GM18870 (cell line): ENCODE data around the gene NKD1.

Experiments
- ATAC-seq: cut with Tn5 transposase; IDR thresholded peaks from one replicate; pipeline ENCODE4 v1.9.1; 2021; ENCODE audit warnings: moderate library complexity; ENCODE audit not compliant: unreplicated experiment

The NKD1 gene

DNA sequence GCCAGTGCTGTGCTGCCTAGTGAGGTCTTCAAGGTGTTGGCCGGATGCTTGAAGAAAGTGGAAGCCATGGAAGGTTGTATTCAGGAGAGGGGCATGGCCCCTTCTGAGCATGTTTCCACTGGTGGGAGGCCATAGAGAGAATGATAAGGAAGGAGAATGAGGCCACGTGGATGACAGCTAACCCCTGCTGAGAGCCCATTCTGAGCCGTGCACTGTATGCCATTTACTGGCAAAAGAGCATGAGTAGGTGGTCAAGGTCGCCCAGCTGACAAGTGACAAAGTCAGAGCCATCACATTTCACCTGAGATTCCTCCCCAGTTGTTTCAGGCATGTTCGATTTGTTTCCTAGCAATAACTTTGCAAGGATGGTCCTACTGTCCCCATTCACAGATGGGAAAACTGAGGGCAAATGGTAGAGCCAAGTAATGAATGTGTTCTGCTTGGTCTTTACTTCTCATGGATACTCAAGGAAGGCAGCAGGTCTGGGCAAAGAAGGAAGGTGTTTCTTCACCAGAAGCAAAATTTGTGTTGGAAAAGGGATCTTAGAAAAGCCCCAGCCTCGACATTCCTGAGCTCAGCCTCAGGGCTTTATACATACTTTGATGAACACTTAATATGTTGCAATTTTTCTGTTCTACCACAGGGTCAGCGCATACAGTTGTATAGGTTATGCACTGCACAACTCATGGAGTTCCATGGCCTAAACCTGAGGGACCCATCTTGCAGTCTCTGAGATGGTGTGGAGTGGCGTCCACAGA lies 10.5 kb upstream of the NKD1 start:
- ATAC-seq: no peak

DNA sequence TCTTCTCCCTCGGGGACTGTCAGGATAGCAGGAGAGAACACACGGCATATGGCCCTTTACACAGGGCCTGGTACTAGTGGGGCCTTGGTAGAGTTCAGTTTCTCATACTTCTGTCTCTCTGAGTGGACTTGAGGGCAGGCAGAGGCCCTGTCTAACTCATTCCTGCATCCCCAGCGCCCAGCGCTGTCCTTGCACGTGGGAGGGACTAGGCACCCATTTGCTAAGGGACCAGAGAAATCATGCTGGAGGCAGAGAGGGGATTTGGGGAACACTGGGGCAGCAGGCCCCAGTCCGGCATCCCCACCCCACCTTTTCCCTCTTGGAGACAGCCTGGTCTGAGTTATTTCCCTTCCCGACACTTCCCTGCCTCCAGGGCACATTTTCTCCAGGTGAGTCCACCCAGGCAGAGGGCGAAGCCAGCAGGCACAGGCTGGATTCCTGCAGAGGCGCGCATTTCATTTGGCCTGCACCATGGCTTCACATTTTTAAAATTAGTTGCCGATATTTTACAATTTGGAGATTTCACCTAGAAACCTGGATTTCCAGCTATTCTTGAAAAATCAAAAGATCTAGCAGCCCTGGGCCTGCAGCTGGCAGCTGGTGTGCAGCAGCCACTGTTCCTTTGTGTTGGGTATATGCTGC lies 9.7 kb upstream of the NKD1 start:
- ATAC-seq: no peak

DNA sequence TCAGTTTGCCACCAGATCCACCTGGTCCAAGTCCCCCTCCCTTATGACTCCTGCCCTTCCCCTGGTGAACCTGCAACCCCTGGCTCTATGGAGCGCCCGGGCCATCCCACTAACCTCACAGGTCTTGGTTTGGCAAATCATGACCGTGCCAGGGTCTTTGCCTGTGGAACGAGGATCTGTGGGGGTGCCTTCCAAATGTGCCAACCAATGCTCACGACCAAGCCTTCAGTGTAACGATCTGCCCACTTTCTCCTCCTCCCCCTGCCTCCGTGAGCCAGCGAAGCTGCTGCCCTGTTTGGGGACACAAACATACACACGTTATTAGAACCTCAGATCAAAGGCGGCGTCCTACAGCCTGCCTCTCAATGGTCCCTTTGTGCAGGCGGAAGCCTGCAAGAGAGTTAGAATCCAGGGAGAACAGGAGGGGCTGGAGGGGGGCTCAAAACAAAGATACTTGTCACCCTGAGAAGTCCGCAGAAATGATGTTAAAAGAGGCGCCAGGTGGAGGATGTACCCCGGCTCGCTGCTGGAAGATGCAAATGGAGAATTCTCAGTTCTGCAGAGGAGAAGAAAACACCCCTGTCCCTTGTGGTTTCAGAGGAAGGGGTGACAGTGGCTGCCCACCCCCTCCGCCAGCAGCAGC lies 9.0 kb upstream of the NKD1 start:
- no peak for ATAC-seq

DNA sequence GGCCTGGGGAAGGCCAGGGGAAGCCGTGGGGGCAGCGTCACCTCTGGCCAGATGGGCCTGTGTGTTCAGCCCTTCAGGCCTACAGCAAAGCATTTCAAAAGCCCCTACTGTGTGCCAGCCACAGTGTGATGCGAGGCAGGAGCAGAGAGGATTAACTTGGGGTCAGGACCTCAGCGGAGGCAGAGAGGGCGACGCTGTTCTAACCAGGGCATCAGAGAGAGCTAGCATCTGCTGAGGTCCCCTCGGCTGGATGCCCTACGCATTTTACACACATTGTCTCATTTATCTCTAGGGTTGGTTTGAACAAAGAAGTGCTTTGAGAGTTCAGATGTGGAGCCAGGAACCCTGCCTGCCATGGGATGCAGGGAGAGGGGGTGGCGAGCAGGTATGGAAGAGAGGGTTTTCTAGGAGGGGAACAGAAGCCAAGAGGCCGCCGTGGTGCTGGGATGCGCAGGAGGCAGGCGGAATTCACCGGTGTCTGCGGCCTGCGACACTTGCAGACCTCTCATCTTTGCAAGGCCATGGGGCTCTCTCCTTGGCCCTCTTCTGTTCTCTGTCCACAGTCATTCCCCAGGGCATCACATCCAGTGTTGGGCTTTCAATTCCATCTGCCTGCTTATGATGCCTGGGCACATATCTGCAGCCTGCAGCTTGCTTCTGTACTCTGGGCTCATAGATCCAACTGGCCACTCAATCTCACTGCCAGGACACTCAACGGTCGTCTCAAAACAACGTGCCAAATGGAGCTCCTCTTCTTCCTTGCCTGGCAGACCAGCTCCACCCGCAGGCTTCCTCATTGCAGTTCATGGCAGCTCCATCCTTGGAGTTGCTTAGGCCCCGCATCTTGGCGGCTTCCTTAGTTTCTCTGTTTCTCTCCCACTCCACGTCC lies 8.1 kb upstream of the NKD1 start:
- no peak for ATAC-seq

DNA sequence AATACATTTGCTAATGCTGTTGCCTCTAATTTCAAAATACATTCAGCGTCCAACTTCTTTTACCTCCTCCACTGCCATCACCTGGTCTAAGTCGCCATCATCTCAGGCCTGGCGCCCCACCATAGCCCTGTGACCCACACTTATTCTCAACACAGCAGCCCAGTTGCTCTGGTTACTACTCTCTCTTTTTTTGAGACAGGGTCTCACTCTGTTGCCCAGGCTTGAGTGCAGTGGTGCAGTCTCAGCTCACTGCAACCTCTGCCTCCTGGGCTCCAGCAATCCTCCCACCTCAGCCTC lies 7.5 kb upstream of the NKD1 start:
- ATAC-seq: no peak

DNA sequence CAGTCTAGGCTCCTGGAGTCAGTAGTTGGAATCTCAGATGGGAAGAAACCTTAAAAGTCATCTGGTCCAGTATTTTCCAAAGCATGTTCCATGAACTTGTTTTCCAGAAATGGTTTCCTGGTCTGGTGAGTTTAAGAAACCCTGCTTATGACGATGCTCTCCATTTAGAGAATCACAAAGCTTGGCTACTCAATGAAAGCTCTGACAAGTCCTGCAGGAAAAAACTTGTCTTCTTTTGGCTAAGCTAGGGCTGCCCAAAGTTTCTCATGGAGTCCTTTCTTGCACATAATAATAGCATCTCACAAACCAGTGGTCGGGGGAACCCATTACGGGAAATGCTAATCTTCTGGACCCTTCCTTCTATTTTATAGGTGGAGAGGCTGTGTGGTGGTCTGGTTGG lies 5.5 kb upstream of the NKD1 start:
- no peak for ATAC-seq

DNA sequence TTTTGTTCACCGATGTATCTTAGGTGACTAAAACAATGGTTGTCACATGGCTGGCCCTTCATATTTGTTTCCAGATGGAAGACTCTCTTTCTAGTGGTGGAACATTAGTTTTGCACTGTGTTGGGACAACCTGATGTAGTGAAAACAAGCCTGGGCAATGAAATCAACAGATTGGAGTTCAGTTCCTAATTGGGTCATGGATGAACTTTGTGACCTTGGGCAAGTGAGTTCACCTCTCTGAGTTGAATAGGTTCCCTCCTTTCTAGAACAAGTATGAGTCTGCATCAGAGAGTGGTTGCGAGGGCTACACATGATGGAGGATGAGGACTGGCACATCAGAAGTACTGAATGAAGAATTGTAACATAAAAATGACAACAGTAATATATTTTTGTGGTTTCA lies 2.1 kb upstream of the NKD1 start:
- ATAC-seq: no peak

DNA sequence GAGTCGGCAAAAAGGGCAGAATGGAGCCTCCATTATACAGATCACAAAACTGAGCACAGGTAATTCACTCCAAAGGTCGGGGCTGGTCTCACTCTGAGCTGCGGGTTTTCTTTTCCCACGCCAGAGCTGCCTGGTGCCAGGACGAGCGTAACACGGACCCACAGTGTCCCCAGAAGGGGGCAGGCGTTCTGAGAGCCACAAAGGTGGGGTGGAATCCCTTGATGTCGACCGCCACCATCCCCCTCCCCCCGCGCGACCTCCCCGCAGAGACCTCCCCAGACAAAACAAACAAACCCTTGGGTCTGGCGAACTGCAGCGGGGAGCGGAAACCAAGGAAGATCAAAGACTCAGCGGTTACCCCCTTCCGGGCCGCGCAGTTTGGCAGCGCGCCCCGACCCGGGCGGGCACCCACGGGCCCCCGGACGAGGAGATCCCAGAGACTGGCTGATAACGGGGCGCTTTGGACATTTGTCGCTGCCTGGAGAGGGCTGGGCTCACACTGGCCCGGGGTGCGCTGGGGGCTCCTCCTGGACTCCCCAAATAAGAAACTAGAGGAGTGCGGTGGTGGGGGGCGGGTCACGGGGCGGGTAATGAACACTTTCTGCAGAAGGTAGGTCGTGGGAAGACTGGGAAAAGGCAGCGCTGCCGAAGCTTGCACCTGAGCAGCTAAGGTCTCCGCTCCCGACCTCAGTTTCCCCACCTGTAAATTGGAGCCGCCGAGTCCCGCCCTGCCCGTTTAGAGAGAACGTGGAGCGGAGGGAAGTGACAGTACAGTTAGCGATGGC lies 664 bp upstream of the NKD1 start:
- no peak for ATAC-seq

DNA sequence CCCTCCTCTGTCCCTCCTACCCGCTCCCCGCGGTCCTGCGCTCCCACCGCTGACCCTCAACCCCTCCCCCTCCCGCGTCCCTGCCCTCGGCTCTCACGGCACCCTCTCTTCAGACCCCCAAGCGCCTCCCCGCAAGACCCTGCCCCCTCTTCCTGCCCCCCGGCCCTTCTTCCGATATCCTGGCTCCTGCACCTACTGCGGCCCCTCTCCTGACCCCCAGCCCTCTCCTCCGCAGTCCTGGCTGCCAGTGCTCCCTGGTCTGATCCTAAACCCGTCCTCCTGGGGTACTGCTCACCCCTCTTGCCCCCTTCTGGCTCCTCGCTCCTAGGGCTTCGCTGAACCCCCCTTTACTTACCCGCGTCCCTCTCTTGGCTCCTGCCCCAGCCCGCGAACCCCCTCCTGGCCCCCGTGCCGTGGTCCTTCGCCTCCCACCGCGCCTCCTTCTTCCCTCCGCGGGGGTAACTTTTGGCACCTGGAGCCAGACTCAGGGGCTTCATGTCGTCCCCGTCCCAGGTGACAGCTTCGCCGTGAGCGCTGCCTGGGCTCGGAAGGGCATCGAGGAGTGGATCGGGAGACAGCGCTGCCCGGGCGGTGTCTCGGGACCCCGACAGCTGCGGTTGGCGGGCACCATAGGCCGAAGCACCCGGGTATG lies 839 bp downstream of the NKD1 start:
- ATAC-seq: no peak

DNA sequence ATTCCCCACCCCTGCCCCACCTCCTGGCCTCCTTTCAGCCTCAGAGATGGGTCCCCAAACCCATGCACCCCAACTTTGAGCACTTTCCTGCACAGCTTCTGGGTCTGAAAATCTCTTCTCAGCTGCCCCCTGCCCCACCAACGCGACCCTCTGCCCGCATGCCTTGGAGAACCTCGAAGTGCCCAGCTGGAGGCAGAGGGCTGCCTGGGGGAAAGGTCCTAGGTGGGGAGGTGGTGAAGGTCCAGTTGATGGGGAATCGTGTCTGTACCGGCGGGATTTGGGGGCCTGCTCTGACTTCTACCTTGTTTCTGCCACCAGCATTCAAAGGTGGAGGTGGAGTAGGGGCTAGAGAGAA lies 1.3 kb downstream of the NKD1 start:
- ATAC-seq: no peak

DNA sequence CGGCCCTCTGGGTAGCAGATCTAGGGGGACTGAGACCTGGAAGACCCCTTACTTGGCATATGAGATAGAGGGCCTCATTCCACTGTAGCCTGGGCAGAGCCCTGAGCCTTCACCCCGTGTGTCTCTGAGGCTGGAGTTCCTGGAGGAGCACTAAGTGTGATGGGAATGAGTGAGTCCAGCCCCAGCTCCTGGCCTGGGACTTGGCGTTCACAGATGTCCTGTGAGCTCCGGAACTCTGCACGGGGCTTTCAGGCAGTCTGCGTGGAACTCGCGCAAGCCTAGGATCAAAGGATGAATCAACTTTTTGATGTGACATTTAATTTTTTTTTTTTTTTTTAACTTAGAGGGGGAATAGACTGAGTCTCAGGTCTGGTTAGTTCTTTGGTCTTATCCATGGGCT lies 1.8 kb downstream of the NKD1 start:
- no peak for ATAC-seq

DNA sequence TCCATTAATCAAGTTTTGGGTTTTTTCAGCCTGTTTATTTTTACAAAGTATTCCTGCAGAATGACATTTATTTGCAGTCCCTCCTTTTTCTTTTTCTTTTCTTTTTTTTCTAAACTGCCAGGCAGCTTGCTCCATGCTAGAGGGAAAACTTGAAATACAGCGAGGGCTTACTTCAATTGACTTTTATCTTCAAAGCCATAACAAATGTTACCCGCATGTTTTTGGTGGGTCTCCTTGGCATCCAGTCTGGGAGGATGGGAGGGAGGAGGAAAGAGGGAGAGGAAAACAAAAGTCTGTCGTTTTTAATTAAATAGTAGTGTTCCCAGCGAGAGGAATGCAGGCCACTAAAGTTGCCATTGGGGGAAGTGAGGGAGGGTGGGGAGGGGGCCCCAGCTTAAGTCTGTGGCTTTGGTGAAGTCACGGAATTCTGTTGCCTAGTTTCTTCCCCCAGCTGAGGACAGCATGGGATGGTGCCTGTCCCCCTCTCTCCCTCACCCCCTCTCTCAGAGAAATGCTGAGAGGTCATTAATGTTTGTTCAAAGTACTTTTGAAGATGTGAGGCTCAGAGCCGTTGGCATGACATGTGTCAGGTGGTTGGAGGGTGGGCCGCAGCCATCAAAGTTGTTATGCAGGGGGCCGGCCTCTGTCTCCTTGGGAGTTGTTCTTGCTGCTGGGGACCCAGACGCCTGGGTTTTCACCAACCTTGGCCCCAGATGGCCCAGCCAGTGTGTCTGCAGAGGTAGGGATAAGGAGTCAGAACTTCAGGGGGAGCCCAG lies 2.9 kb downstream of the NKD1 start:
- ATAC-seq: no peak

DNA sequence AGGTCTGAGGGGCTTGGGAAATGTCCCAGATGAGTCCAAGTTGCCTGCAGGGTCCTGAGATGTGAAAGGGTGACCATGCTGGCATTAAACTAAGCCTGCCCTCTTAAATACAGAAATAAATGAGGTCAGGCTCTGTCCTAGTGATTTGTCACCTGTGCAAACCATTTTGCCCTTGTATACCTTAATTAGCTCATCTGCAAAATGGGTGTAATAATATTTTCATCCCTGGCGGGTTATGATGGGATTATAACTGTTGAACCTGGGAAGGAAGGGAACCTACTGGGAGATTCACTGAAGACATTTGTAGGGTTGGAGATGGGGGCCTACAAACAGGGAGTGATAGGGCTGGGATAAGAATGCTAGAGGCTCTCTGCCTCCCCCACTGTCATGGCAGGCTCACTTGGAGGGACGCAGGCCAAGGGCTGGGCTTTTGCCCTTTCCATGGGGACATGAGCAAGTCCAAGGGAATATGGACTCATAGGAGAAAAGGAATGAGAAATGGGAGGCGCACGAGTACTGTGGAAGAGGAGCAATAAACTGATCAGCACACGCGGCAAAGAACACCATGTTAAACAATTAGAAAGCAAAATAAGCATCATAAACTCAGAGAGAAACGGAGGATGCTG lies 4.4 kb downstream of the NKD1 start:
- no peak for ATAC-seq

DNA sequence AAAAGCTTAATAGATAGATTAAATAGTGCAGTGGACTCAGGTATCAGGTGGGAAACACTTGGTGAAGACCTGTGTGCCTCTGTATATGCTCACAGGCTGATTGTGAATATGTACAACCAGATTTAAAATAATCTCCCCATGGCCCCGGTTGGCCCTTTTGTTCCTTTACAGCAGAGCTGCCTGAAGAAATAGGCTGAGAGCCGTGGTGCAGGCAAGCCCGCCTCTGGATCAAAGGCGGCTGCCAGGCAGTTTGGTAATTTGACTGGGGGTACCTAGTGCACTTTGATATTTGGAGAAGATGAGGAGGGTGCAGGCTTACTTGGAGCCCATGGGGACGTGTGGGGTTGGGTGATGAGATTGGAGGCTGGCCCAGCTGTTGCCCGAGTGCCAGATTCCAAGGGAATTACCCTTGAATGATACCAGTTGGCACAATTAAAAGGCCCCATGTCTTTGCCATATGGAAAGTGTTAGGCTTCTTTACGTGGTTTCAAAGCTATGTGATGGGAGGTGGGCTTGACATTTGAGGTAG lies 5.0 kb downstream of the NKD1 start:
- ATAC-seq: no peak

DNA sequence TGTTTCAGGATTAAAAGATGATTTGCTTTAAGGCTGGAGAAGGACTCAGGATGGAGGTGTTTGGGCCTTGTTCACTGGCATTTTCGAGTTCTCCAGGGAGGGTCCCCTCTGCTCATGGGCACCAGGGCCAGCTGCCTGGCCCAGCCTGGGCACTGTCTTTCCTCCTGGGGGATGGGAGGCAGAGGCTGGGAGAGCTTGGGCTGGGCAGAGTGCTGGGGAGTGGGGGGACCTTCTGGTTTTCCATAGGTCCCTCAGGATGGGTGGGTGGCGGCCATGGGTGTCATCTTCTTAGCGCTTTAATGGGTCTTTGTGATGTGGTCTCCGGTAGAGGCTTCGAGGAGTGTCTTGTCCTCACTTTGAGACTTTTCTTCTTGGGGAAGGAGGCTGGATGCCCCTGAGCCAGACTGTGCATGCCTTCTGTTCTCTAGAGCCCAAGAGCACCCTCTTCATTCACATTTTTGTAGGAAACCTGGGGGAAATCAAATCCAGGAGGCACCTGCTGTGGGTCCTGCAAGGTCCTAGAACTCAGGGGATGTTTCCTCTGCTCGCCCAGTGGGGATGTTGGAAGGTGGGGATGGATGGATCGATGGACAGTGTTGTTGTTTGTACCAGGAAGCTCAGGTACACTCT lies 5.7 kb downstream of the NKD1 start:
- ATAC-seq: no peak

DNA sequence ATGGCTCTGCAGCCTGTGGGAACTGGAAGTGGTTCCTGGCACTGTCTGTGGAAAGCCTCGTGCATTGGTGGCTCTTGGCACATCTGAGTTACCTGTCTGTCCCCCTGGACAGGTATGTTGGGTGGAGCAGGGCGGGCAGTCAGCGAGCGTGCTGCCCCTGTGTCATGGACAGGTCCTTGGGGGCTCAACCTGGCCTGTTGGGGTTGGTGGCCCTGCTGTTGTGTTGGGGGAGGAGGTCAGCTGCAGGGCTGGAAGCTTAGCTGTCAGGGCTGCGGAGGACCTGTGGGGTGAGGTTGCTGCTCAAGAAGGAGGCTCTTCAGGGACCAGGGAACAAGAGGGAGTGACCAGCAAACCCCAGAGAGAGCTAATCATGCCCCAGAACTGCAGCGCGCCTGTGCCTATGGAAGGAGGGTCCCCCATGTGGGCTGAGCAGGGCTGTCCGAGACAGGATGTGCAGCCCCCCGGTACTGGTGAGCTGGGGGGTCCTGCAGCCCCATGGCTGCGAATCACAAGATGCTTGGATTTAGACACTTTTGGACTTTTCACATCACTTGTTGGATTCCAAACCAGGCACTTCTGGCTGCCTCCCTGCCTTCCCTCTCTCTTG lies 7.2 kb downstream of the NKD1 start:
- ATAC-seq: no peak

DNA sequence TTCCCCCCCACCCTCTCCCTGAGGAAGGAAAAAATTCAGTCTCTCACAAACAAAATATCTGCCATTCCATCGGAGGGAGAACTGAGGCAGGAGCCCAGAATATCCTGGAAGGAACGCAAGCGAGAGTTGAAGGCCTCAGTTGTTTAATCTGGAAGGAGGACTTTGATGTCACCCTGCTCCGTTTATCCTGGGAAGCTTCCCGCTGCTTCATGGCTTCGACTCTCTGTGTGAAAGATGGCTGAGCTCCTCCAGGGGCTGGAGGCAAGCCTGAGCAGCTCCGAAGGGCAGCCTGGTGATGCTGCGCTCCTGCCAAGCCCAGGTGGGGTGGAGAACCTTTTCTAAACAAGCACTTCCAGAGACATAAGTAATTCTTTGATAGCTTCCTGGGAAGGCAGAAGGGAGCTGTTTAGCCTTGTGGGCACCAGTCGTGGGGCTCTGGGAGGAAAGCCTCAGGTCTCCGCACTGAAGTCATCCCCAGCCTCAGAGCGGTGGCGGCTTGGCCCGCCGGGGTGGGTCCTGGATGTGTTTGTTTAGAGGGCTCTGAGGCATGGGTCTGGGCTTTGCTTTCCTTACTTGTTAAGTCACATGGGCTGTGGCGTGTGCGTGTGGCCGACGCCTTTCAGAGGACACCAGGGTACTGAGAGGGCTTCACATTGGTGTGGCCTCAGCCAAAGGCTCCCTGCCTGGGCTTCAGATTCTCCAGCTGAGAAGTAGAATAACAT lies 7.9 kb downstream of the NKD1 start:
- no peak for ATAC-seq
